K562 (cell line): ENCODE results near the gene CSTA. TPM values are rescaled to one million over a fixed set of nuclear protein-coding genes. Genes with fewer than 3 reads are reported as not detected.

ENCODE experiments used
- ATAC-seq: fragments of 200-7000 bp; cut with Tn5 transposase; 3 replicates; pipeline ENCODE4 v1.9.1; 2020; ENCODE audit warnings: moderate library complexity
- BruUV-seq: library from RNA; stranded (reverse); fragments of 400-500 nt; replicated peaks from 2 replicates; lab custom pipeline; 2021; lab: Mats Ljungman, UMichigan
- CTCF ChIA-PET: fragments of 300-600 bp; formaldehyde crosslinking; extraction: SDS; loops from one replicate; lab custom pipeline; 2021; ENCODE audit warnings: low intra/inter-chr PET ratio; lab: Yijun Ruan, JAX
- POLR2A ChIA-PET: fragments of 300-600, 350-650 bp; sonication (Branson Sonifier 250); formaldehyde crosslinking; extraction: SDS; loops from one replicate; lab custom pipeline; 2021; ENCODE audit warnings: antibody characterized with exemption, inconsistent platforms; lab: Yijun Ruan, JAX
- DNase-seq, 4 experiments: peaks; one replicate each; pipeline versions ENCODE4 v3.0.0 to v3.0.0-alpha.2; 2011 to 2018; ENCODE audit warnings: low spot score in 3 of 4, mixed read lengths in 3 of 4; ENCODE audit errors: extremely low read depth in 1 of 4
- FAIRE-seq: peaks from 2 replicates; lab custom pipeline; 2011; peaks lifted over from hg19 to GRCh38; lab: Jason Lieb, UNC
- H2AFZ ChIP-seq: 2 replicates; pipeline ENCODE4 v1.6.0; 2011; ENCODE audit warnings: low read depth, low read length, control low read depth, inconsistent platforms
- H3K27ac ChIP-seq: fragments of 200-600 bp; 3 replicates; pipeline ENCODE4 v1.8.0; 2011; ENCODE audit warnings: low read depth, mild to moderate bottlenecking, control low read depth, inconsistent platforms, low read length, moderate library complexity, mixed read lengths; ENCODE audit errors: extremely low read depth
- H3K27me3 ChIP-seq, 2 experiments: fragments of 300-600 bp in 1 of 2; 2 replicates in 1 of 2; 3 replicates in 1 of 2; pipeline versions ENCODE4 v1.6.0 to v1.8.0; 2011; ENCODE audit warnings: inconsistent platforms in 2 of 2, low read length in 2 of 2, mild to moderate bottlenecking in 1 of 2, mixed read lengths in 1 of 2, moderate library complexity in 1 of 2; ENCODE audit not compliant: control insufficient read depth in 2 of 2, insufficient read depth in 2 of 2
- H3K36me3 ChIP-seq: fragments of 300-600 bp; 3 replicates; pipeline ENCODE4 v1.8.0; 2011; ENCODE audit warnings: mild to moderate bottlenecking, low read length, inconsistent platforms; ENCODE audit not compliant: control insufficient read depth, insufficient read depth
- H3K4me1 ChIP-seq, 2 experiments: fragments of 200-600 bp in 1 of 2; replicated peaks in 1 of 2; 2 replicates in 1 of 2; 3 replicates in 1 of 2; pipeline versions ENCODE4 v1.5.1 to v1.8.0; 2011; ENCODE audit warnings: inconsistent platforms in 2 of 2, low read length in 2 of 2, mild to moderate bottlenecking in 1 of 2, mixed read lengths in 1 of 2, moderate library complexity in 1 of 2; ENCODE audit not compliant: control insufficient read depth in 2 of 2, insufficient read depth in 2 of 2
- H3K4me2 ChIP-seq: 2 replicates; pipeline ENCODE4 v1.6.1; 2011; ENCODE audit warnings: low read length, control low read depth, inconsistent platforms, mixed read lengths; ENCODE audit not compliant: insufficient read depth
- H3K4me3 ChIP-seq: fragments of 200-600 bp; sonication (generic), shearing (Covaris generic); 2 replicates; pipeline ENCODE4 v1.5.1; 2016; ENCODE audit warnings: control low read depth, inconsistent platforms
- H3K79me2 ChIP-seq: fragments of 200-600 bp; 3 replicates; pipeline ENCODE4 v1.8.0; 2011; ENCODE audit warnings: low read length, inconsistent platforms; ENCODE audit not compliant: control insufficient read depth, insufficient read depth
- H3K9ac ChIP-seq, 2 experiments: 2 replicates each; pipeline versions ENCODE4 v1.6.0 to v1.6.1; 2011; ENCODE audit warnings: low read depth in 2 of 2, low read length in 2 of 2, control low read depth in 1 of 2, inconsistent platforms in 1 of 2, mild to moderate bottlenecking in 1 of 2, mixed read lengths in 1 of 2; ENCODE audit not compliant: insufficient read depth in 1 of 2
- H3K9me1 ChIP-seq: one replicate; pipeline ENCODE4 v1.6.0; 2011; ENCODE audit warnings: inconsistent platforms, mild to moderate bottlenecking, low read length, moderate library complexity; ENCODE audit not compliant: control insufficient read depth, insufficient read depth
- H3K9me3 ChIP-seq: replicated peaks from 2 replicates; pipeline ENCODE4 v1.5.1; 2011; ENCODE audit warnings: low read depth, low read length, inconsistent platforms; ENCODE audit not compliant: control insufficient read depth, insufficient read depth
- H4K20me1 ChIP-seq: replicated peaks from 2 replicates; pipeline ENCODE4 v1.6.1; 2011; ENCODE audit warnings: low read length, inconsistent platforms, mixed read lengths; ENCODE audit not compliant: control insufficient read depth, insufficient read depth
- NONO ChIP-seq, 2 experiments: fragments of 200-400 bp in 1 of 2; fragments of 450-650 bp in 1 of 2; formaldehyde crosslinking in 1 of 2; IDR thresholded peaks; 2 replicates each; pipeline ENCODE4 v1.6.1; 2017; ENCODE audit warnings: low read depth in 2 of 2, mild to moderate bottlenecking in 2 of 2, moderate library complexity in 2 of 2, low read length in 1 of 2
- RFX1 ChIP-seq: fragments of 450-650 bp; IDR thresholded peaks from 2 replicates; pipeline ENCODE4 v1.6.1; 2016; ENCODE audit warnings: mild to moderate bottlenecking, moderate library complexity
- RUNX1 ChIP-seq: sonication (generic); IDR thresholded peaks from 2 replicates; pipeline ENCODE4 v1.6.1; 2016; ENCODE audit warnings: antibody characterized with exemption, low read depth
- TARDBP ChIP-seq: fragments of 450-650 bp; IDR thresholded peaks from 2 replicates; pipeline ENCODE4 v1.6.1; 2016
- TGIF2 ChIP-seq: sonication (generic); formaldehyde crosslinking; IDR thresholded peaks from 2 replicates; pipeline ENCODE4 v1.8.1; 2022; ENCODE audit warnings: mild to moderate bottlenecking, missing genetic modification reagents, moderate library complexity
- ZNF239 ChIP-seq: fragments of 250-450 bp; sonication (Bioruptor Pico); IDR thresholded peaks from 2 replicates; pipeline ENCODE4 v1.4.0; 2020; ENCODE audit warnings: mild to moderate bottlenecking
- WGBS: fragments of 100-300 bp; shearing (Covaris generic); methylation state at CpG from one replicate; pipeline ENCODE4 v1.1.6; 2016; ENCODE audit warnings: low coverage, mixed read lengths; ENCODE audit not compliant: insufficient coverage; ENCODE audit errors: missing lambda C conversion rate; 5-methylcytosine and 5-hydroxymethylcytosine counted together
- in situ Hi-C: fragments of 300-500 bp; cut with MboI; formaldehyde crosslinking; loops from 4 replicates; pipeline ENCODE4 v1.15.0; 2018; ENCODE audit warnings: inconsistent platforms, mixed read lengths
- intact Hi-C: fragments of 100-400 bp; cut with micrococcal nuclease; formaldehyde crosslinking; loops from 2 replicates; pipeline ENCODE4 v1.14.2; 2022
- polyA plus RNA-seq, 8 experiments: library from polyadenylated mRNA; depleted of rRNA in 4 of 8; stranded (reverse) in 5 of 8; unstranded in 3 of 8; fragments of >200 nt; fragmentation: Nextera tagmentation in 2 of 8; fragmentation: Illumina TruSeq in 1 of 8; extraction: Ambion mirVana in 2 of 8; extraction: Trizol in 1 of 8; gene quantifications; 2 replicates each; pipeline versions ENCODE4 v1.2.1 to v1.2.3, GENCODE V29; 2011 to 2014; ENCODE audit warnings: inconsistent platforms in 1 of 8, missing spikeins in 1 of 8
- total RNA-seq, 7 experiments: library from RNA; depleted of rRNA in 6 of 7; stranded (reverse); fragments of >200 nt in 6 of 7; fragmentation: Illumina TruSeq in 2 of 7; extraction: Trizol in 2 of 7; gene quantifications; 2 replicates each; pipeline versions ENCODE4 v1.2.1 to v1.2.3, GENCODE V29; 2011 to 2021; ENCODE audit warnings: low replicate concordance in 1 of 7
- TF ChIP-seq, protein P1 (sequence below): sonication (generic); formaldehyde crosslinking; IDR thresholded peaks from 2 replicates; pipeline ENCODE4 v1.8.1; 2023; ENCODE audit warnings: mild to moderate bottlenecking, missing genetic modification reagents, moderate library complexity

The CSTA gene
- total and polyA plus RNA-seq, 9 of the 15 experiments (the other 6 are each of a cell fraction or from before 2014, with no cell fraction given), result 0.11 to 3.1 (median 1.1) TPM

DNA sequence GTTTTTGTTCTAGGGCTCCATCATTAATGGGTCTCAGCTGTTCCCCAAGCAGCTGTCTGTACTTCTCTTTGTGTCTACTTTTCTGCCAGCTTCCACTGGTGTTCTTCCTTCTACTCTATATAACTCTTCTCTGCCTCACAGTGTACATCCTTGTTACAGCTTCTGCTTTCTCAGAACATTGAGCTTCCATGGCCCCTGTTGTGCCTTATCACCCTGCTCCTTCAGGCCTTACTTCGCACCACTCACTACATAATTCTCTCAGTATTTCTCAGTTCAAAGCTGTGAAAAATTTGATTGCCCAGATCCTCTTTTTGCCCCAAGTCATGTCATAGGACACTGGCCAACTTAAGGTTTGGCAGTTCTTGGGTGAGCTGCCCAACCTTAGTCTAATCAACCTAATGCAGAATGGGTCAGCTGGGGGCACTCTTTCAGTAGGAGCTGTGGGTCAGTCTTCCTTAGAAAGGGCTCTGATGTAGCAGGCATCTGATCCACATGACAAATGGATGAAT, 28.9 kb downstream of the CSTA start:
- WGBS, result no CpG with 5 or more reads among the region's 1 CpG
- intact Hi-C loops (no loop called here), in situ Hi-C loops (no loop called here)
- H2AFZ ChIP-seq, result no peak overlapping the region
- BruUV-seq, result no TSS peak
- no peaks in the 10 kb centered on the region for H4K20me1 ChIP-seq
- peaks cover 7% of the 10 kb centered on the region; the same call in 1 of the 3 replicates for H3K36me3 ChIP-seq
- no peaks in the 10 kb centered on the region for H3K9me1 ChIP-seq
- no peak overlapping the region for H3K4me3 ChIP-seq
- no peaks in the 10 kb centered on the region for H3K9me3 ChIP-seq
- no peak overlapping the region for H3K4me2 ChIP-seq
- TF ChIP-seq, protein P1, sequence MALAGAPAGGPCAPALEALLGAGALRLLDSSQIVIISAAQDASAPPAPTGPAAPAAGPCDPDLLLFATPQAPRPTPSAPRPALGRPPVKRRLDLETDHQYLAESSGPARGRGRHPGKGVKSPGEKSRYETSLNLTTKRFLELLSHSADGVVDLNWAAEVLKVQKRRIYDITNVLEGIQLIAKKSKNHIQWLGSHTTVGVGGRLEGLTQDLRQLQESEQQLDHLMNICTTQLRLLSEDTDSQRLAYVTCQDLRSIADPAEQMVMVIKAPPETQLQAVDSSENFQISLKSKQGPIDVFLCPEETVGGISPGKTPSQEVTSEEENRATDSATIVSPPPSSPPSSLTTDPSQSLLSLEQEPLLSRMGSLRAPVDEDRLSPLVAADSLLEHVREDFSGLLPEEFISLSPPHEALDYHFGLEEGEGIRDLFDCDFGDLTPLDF (CRISPR knock-in tag), result no peak
- TF ChIP-seq ZNF239 (CRISPR knock-in tag) (no peak), TGIF2 (CRISPR knock-in tag) (no peak), RUNX1 (no peak), RFX1 (no peak), NONO (IDR thresholded peaks at IDR 0.05; ENCODE audit: low read depth in 2 of 2, low read length in 1 of 2) (no peak), TARDBP (no peak)
- peaks cover 0 to 8% of the 10 kb centered on the region in 2 experiments; a peak in 3 of 5 replicates for H3K4me1 ChIP-seq
- H3K27me3 ChIP-seq, result no peaks in the 10 kb centered on the region
- no peaks in the 10 kb centered on the region for H3K79me2 ChIP-seq
- ChIA-PET CTCF (no interaction called here), POLR2A (interaction anchor here (0.6 to 0.9 kb wide), 2 partner anchors 9 to 440 kb away, joined by 3 read pairs; partner anchors contain the start of gene HSPBAP1)
- H3K27ac ChIP-seq, result no peak overlapping the region
- DNase-seq, result no peak
- no peak overlapping the region for H3K9ac ChIP-seq
- ATAC-seq, result no peak
- no peak for FAIRE-seq
